GM23338 (cell line): ENCODE results near the gene P2RX4. TPM values are rescaled to one million over a fixed set of nuclear protein-coding genes. Genes with fewer than 3 reads are reported as not detected.

Source experiments
- ATAC-seq: fragments of 200-7000 bp; cut with Tn5 transposase; 3 replicates; pipeline ENCODE4 v1.9.1; 2020
- DNase-seq: peaks from one replicate; pipeline ENCODE4 v3.0.0-alpha.2; 2015; ENCODE audit warnings: low spot score
- H2AFZ ChIP-seq: fragments of 200-600 bp; sonication (generic); 2 replicates; pipeline ENCODE4 v1.8.0; 2016; ENCODE audit warnings: antibody characterized with exemption, mild to moderate bottlenecking, moderate library complexity
- H3F3A ChIP-seq: fragments of 200-600 bp; sonication (generic); replicated peaks from 2 replicates; pipeline ENCODE4 v1.8.0; 2017; ENCODE audit warnings: antibody characterized with exemption, mixed run types, low read depth
- H3K27ac ChIP-seq: fragments of 200-600 bp; sonication (generic); 2 replicates; pipeline ENCODE4 v1.6.1; 2016; ENCODE audit warnings: low read depth
- H3K27me3 ChIP-seq: fragments of 200-600 bp; sonication (generic); 2 replicates; pipeline ENCODE4 v1.8.0; 2016; ENCODE audit warnings: mild to moderate bottlenecking, mixed run types, moderate library complexity; ENCODE audit not compliant: insufficient read depth
- H3K36me3 ChIP-seq: fragments of 200-600 bp; sonication (generic); 2 replicates; pipeline ENCODE4 v1.8.0; 2016; ENCODE audit warnings: mild to moderate bottlenecking; ENCODE audit not compliant: insufficient read depth
- H3K4me1 ChIP-seq: fragments of 200-600 bp; sonication (generic); 2 replicates; pipeline ENCODE4 v1.8.0; 2016; ENCODE audit warnings: mild to moderate bottlenecking, moderate library complexity; ENCODE audit not compliant: insufficient read depth
- H3K4me2 ChIP-seq: fragments of 200-600 bp; sonication (generic); 2 replicates; pipeline ENCODE4 v1.7.1; 2017; ENCODE audit warnings: mixed run types
- H3K4me3 ChIP-seq: fragments of 200-600 bp; sonication (generic); 2 replicates; pipeline ENCODE4 v1.6.1; 2016; ENCODE audit warnings: mixed run types
- H3K79me2 ChIP-seq: fragments of 200-600 bp; sonication (generic); replicated peaks from 2 replicates; pipeline ENCODE4 v1.8.0; 2017; ENCODE audit warnings: mild to moderate bottlenecking; ENCODE audit not compliant: insufficient read depth
- H3K9me2 ChIP-seq: fragments of 200-600 bp; sonication (generic); 2 replicates; pipeline ENCODE4 v1.8.0; 2017; ENCODE audit not compliant: insufficient read depth
- H4K20me1 ChIP-seq: fragments of 200-600 bp; sonication (generic); replicated peaks from 2 replicates; pipeline ENCODE4 v1.8.0; 2017; ENCODE audit warnings: mild to moderate bottlenecking; ENCODE audit not compliant: insufficient read depth
- H3K27ac Mint-ChIP-seq: 2 replicates; pipeline ENCODE4 v1.8.0; 2020; ENCODE audit warnings: inconsistent platforms, mild to moderate bottlenecking, moderate library complexity, mixed read lengths
- H3K27me3 Mint-ChIP-seq: 3 replicates; pipeline ENCODE4 v1.8.0; 2022; ENCODE audit warnings: low read depth, mild to moderate bottlenecking, moderate library complexity, mixed read lengths, inconsistent platforms; ENCODE audit not compliant: insufficient read depth, poor library complexity
- H3K36me3 Mint-ChIP-seq: 3 replicates; pipeline ENCODE4 v1.8.0; 2021; ENCODE audit warnings: low read depth, mild to moderate bottlenecking, inconsistent platforms, moderate library complexity, mixed read lengths
- H3K4me1 Mint-ChIP-seq: 3 replicates; pipeline ENCODE4 v1.8.0; 2020; ENCODE audit warnings: mild to moderate bottlenecking, inconsistent platforms, mixed read lengths
- H3K4me3 Mint-ChIP-seq: 3 replicates; pipeline ENCODE4 v1.8.0; 2021; ENCODE audit warnings: moderate library complexity, mild to moderate bottlenecking, inconsistent platforms, mixed read lengths
- H3K9me3 Mint-ChIP-seq: 3 replicates; pipeline ENCODE4 v1.8.0; 2020; ENCODE audit warnings: moderate library complexity, mild to moderate bottlenecking, inconsistent platforms, mixed read lengths
- CREB1 ChIP-seq: fragments of 250-450 bp; sonication (Bioruptor Pico); IDR thresholded peaks from 2 replicates; pipeline ENCODE4 v1.5.0; 2020; ENCODE audit warnings: low read depth, mild to moderate bottlenecking, moderate library complexity
- EZH2phosphoT487 ChIP-seq: fragments of 200-600 bp; sonication (generic); IDR thresholded peaks from one replicate; pipeline ENCODE4 v1.8.1; 2018; ENCODE audit warnings: antibody characterized with exemption; ENCODE audit not compliant: unreplicated experiment
- JUNB ChIP-seq: IDR thresholded peaks from one replicate; pipeline ENCODE4 v1.6.1; 2016; ENCODE audit warnings: antibody characterized with exemption; ENCODE audit not compliant: unreplicated experiment
- NANOG ChIP-seq: IDR thresholded peaks from 2 replicates; pipeline ENCODE4 v1.6.1; 2016; ENCODE audit warnings: antibody characterized with exemption, borderline replicate concordance
- STAT1 ChIP-seq: IDR thresholded peaks from one replicate; pipeline ENCODE4 v1.6.1; 2016; ENCODE audit warnings: antibody characterized with exemption; ENCODE audit not compliant: unreplicated experiment
- ZNF114 ChIP-seq: fragments of 250-450 bp; sonication (Bioruptor Pico); IDR thresholded peaks from 2 replicates; pipeline ENCODE4 v1.5.0; 2020; ENCODE audit warnings: mild to moderate bottlenecking, moderate library complexity
- ZNF331 ChIP-seq: fragments of 250-450 bp; sonication (Bioruptor Pico); IDR thresholded peaks from 2 replicates; pipeline ENCODE4 v1.5.0; 2020; ENCODE audit warnings: low read depth, mild to moderate bottlenecking, moderate library complexity
- polyA plus RNA-seq: library from polyadenylated mRNA; unstranded; fragments of >200 nt; fragmentation: Nextera tagmentation; extraction: Ambion mirVana; gene quantifications from 2 replicates; pipeline ENCODE4 v1.2.1, GENCODE V29; 2016
- total RNA-seq: library from RNA; depleted of rRNA; stranded (reverse); fragments of >200 nt; shearing (Covaris generic); gene quantifications from 2 replicates; pipeline ENCODE4 v1.2.3, GENCODE V29; 2014
- TF ChIP-seq, protein P1 (sequence below): IDR thresholded peaks from one replicate; pipeline ENCODE4 v1.6.1; 2018; ENCODE audit warnings: antibody characterized with exemption; ENCODE audit not compliant: unreplicated experiment
- TF ChIP-seq, protein P2 (sequence below), 2 experiments: fragments of 200-600 bp in 1 of 2; sonication (generic) in 1 of 2; conservative IDR thresholded peaks; 2 replicates each; pipeline versions ENCODE4 v1.5.1 to v1.6.1; 2016 to 2017; ENCODE audit warnings: antibody characterized with exemption in 2 of 2, low read depth in 2 of 2, mild to moderate bottlenecking in 2 of 2, moderate library complexity in 1 of 2

Gene P2RX4
- total and polyA plus RNA-seq, 2 experiments from 2014 or later: 5.6 to 18.9 TPM

DNA sequence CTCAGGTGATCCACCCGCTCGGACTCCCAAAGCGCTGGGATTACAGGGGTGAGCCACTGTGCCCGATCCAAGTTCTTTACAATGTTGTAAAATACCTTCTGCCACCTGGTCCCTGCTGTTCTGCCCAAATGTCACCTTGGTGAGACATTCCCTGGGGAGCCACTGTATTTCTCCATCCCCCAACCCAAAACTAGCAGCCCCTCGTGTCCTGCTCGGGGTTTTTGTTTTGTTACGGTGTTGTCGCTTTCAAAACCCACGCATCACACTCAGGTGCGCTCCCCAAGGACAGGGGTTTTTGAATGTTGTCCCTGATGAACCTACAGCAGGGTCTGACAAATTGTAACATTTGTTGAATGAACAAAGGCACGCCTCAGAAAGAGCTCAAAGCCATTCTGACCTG is 49.1 kb downstream of the P2RX4 start:
- H3F3A ChIP-seq: no peaks in the 10 kb centered on the region
- H3K4me1 ChIP-seq: no peaks in the 10 kb centered on the region
- DNase-seq: no peak
- Mint-ChIP-seq H3K27me3 (peaks cover 5% of the 10 kb centered on the region), H3K27ac (no peak overlapping the region), H3K36me3 (peaks cover 46% of the 10 kb centered on the region), H3K4me3 (no peak overlapping the region), H3K9me3 (no peaks in the 10 kb centered on the region), H3K4me1 (no peaks in the 10 kb centered on the region)
- H3K9me2 ChIP-seq: no peaks in the 10 kb centered on the region
- TF ChIP-seq, protein P1, sequence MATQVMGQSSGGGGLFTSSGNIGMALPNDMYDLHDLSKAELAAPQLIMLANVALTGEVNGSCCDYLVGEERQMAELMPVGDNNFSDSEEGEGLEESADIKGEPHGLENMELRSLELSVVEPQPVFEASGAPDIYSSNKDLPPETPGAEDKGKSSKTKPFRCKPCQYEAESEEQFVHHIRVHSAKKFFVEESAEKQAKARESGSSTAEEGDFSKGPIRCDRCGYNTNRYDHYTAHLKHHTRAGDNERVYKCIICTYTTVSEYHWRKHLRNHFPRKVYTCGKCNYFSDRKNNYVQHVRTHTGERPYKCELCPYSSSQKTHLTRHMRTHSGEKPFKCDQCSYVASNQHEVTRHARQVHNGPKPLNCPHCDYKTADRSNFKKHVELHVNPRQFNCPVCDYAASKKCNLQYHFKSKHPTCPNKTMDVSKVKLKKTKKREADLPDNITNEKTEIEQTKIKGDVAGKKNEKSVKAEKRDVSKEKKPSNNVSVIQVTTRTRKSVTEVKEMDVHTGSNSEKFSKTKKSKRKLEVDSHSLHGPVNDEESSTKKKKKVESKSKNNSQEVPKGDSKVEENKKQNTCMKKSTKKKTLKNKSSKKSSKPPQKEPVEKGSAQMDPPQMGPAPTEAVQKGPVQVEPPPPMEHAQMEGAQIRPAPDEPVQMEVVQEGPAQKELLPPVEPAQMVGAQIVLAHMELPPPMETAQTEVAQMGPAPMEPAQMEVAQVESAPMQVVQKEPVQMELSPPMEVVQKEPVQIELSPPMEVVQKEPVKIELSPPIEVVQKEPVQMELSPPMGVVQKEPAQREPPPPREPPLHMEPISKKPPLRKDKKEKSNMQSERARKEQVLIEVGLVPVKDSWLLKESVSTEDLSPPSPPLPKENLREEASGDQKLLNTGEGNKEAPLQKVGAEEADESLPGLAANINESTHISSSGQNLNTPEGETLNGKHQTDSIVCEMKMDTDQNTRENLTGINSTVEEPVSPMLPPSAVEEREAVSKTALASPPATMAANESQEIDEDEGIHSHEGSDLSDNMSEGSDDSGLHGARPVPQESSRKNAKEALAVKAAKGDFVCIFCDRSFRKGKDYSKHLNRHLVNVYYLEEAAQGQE: no peak
- no peak for TF ChIP-seq NANOG
- no peak for TF ChIP-seq CREB1 (CRISPR knock-in tag)
- ATAC-seq: no peak
- H3K4me2 ChIP-seq: no peak overlapping the region
- no peak overlapping the region for H3K27ac ChIP-seq
- H3K36me3 ChIP-seq: no peaks in the 10 kb centered on the region; the same call in 1 of the 2 replicates
- no peaks in the 10 kb centered on the region for H3K27me3 ChIP-seq
- H3K4me3 ChIP-seq: no peak overlapping the region
- H4K20me1 ChIP-seq: 0 out of 2 replicates have a peak, but pooled peaks cover 3% of the 10 kb centered on the region
- H2AFZ ChIP-seq: no peak overlapping the region
- no peaks in the 10 kb centered on the region for H3K79me2 ChIP-seq

DNA sequence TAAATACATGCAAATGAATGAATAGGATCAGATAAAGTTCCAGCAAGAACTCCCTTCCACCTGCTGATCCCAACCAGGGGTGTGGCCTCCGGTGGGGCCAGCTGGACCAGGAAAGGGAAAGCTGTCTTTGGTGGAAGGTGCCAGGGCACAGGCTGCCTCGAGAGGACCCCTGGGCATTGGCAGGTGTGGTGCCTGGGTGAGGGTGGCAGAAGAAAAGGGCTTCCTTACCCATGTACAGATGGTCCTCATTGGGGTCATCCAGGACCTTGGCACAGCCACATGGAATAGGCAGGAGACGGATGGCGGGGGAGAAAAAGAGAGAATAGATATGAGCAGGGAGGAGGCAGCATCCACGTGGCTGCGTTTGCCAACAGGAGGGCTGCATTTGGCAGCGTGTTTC is 50.2 kb downstream of the P2RX4 start:
- no peaks in the 10 kb centered on the region for H3K27me3 ChIP-seq
- no peak overlapping the region for H3K27ac ChIP-seq
- Mint-ChIP-seq H3K27ac (no peak overlapping the region), H3K4me3 (no peak overlapping the region), H3K9me3 (no peaks in the 10 kb centered on the region), H3K27me3 (peaks cover 5% of the 10 kb centered on the region), H3K36me3 (peaks cover 38% of the 10 kb centered on the region), H3K4me1 (no peaks in the 10 kb centered on the region)
- ATAC-seq (no peak), DNase-seq (no peak)
- H3F3A ChIP-seq: no peaks in the 10 kb centered on the region
- no peaks in the 10 kb centered on the region; the same call in 1 of the 2 replicates for H3K36me3 ChIP-seq
- no peak overlapping the region for H3K4me3 ChIP-seq
- H2AFZ ChIP-seq: no peak overlapping the region
- H3K4me1 ChIP-seq: no peaks in the 10 kb centered on the region
- H3K4me2 ChIP-seq: no peak overlapping the region
- H3K9me2 ChIP-seq: no peaks in the 10 kb centered on the region
- H4K20me1 ChIP-seq: 0 out of 2 replicates have a peak, but pooled peaks cover 3% of the 10 kb centered on the region
- no peaks in the 10 kb centered on the region for H3K79me2 ChIP-seq
- TF ChIP-seq ZNF331 (no peak), EZH2phosphoT487 (no peak), JUNB (no peak), CREB1 (CRISPR knock-in tag) (no peak), STAT1 (no peak), ZNF114 (CRISPR knock-in tag) (no peak)
- TF ChIP-seq, protein P1: no peak
- TF ChIP-seq, protein P2, sequence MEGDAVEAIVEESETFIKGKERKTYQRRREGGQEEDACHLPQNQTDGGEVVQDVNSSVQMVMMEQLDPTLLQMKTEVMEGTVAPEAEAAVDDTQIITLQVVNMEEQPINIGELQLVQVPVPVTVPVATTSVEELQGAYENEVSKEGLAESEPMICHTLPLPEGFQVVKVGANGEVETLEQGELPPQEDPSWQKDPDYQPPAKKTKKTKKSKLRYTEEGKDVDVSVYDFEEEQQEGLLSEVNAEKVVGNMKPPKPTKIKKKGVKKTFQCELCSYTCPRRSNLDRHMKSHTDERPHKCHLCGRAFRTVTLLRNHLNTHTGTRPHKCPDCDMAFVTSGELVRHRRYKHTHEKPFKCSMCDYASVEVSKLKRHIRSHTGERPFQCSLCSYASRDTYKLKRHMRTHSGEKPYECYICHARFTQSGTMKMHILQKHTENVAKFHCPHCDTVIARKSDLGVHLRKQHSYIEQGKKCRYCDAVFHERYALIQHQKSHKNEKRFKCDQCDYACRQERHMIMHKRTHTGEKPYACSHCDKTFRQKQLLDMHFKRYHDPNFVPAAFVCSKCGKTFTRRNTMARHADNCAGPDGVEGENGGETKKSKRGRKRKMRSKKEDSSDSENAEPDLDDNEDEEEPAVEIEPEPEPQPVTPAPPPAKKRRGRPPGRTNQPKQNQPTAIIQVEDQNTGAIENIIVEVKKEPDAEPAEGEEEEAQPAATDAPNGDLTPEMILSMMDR (conservative IDR thresholded peaks at IDR 0.05; ENCODE audit: low read depth in 2 of 2): no peak
